A673 (cell line): Measurements from ENCODE around the gene SETDB2.

ENCODE experiments used
- CTCF ChIP-seq: fragments of 300-800, 200-600 bp; sonication (generic); conservative IDR thresholded peaks from 2 replicates; pipeline ENCODE4 v1.5.1; 2017; ENCODE audit warnings: low read depth, mild to moderate bottlenecking, antibody characterized with exemption, low read length, moderate library complexity, mixed read lengths
- EZH2 ChIP-seq: fragments of 200-600 bp; sonication (generic); IDR thresholded peaks from 2 replicates; pipeline ENCODE4 v1.6.1; 2017; ENCODE audit warnings: borderline replicate concordance, low read depth, mild to moderate bottlenecking, mixed read lengths, antibody characterized with exemption, low read length; ENCODE audit not compliant: poor library complexity, severe bottlenecking

- TF ChIP-seq CTCF = no peak
- TF ChIP-seq EZH2 = no peak
These were observed 20.0 kb downstream of the SETDB2 start for GRCh38 chr13:49464085-49464484.
